Vagina (tissue), 2 donors: Measurements from ENCODE around the gene SPATA31A1. TPM values are rescaled to one million over a fixed set of nuclear protein-coding genes. Genes with fewer than 3 reads are reported as not detected.
"Not testable (repeated sequence)": the region's sequence is repeated elsewhere in the genome, so short reads cannot be mapped to it uniquely, and the experiment has no call there.

ENCODE experiments used
- DNase-seq, 2 donors: peaks; one replicate each; pipeline ENCODE4 v3.0.0-alpha.2; 2017; ENCODE audit errors: extremely low spot score in 2 of 2
- H3K27ac ChIP-seq: fragments of 200-600 bp; sonication (generic); one replicate; pipeline ENCODE4 v1.5.1; 2019
- H3K27me3 ChIP-seq: fragments of 200-600 bp; sonication (generic); one replicate; pipeline ENCODE4 v1.5.1; 2019
- H3K36me3 ChIP-seq, 2 donors: fragments of 200-600 bp; sonication (generic); one replicate each; pipeline ENCODE4 v1.5.1; 2017 to 2019
- H3K4me1 ChIP-seq: fragments of 200-600 bp; sonication (generic); one replicate; pipeline ENCODE4 v1.5.1; 2019
- H3K4me3 ChIP-seq, 2 donors: fragments of 200-600 bp; sonication (generic); 1 replicate in 1 of 2; 2 replicates in 1 of 2; pipeline ENCODE4 v1.5.1; 2016 to 2019
- H3K9me3 ChIP-seq: fragments of 200-600 bp; sonication (generic); one replicate; pipeline ENCODE4 v1.5.1; 2019
- intact Hi-C: fragments of 100-400 bp; cut with DNase I; formaldehyde crosslinking; loops from one replicate; pipeline ENCODE4 v1.15.1; 2023
- total RNA-seq: library from RNA; depleted of rRNA; stranded (reverse); fragments of >200 nt; gene quantifications from one replicate; pipeline ENCODE4 v1.2.3, GENCODE V29; 2016

SPATA31A1 gene
- not detected for total RNA-seq

- not testable (repeated sequence) for DNase-seq
Measured at GRCh38 chr9:39355369-39355768, at the start of gene SPATA31A1. SPATA31A1 (plus strand) TSS chr9:39355669; CDS start chr9:39355731, 62 bp downstream.

GRCh38 chr9:39407261-39408204 lies 52.1 kb downstream of the SPATA31A1 start:
- H3K9me3 ChIP-seq, H3K36me3 ChIP-seq, intact Hi-C loops, H3K4me1 ChIP-seq, H3K27me3 ChIP-seq, H3K27ac ChIP-seq, H3K4me3 ChIP-seq, DNase-seq: not testable (repeated sequence)

More at GRCh38 chr9:39355369-39355768, at the start of gene SPATA31A1:
- intact Hi-C loops, H3K4me3 ChIP-seq, H3K27me3 ChIP-seq, H3K27ac ChIP-seq, H3K9me3 ChIP-seq, H3K4me1 ChIP-seq, H3K36me3 ChIP-seq: not testable (repeated sequence)

- H3K4me1 ChIP-seq, DNase-seq, H3K4me3 ChIP-seq, H3K36me3 ChIP-seq, H3K9me3 ChIP-seq, H3K27me3 ChIP-seq, H3K27ac ChIP-seq, intact Hi-C loops: not testable (repeated sequence)
Measured at GRCh38 chr9:39411254-39411940, 55.9 kb downstream of the SPATA31A1 start.

Other genes starting within 250 kb of the SPATA31A1 start
- gene CNTNAP3, start 67.5 kb upstream of the SPATA31A1 start, total RNA-seq = 14.7 TPM